Measurements from ENCODE around the gene SCGB3A1.
A peak's percentile ranks its signal among the peaks of the same experiment; 100 is the strongest.

SCGB3A1 gene

DNA sequence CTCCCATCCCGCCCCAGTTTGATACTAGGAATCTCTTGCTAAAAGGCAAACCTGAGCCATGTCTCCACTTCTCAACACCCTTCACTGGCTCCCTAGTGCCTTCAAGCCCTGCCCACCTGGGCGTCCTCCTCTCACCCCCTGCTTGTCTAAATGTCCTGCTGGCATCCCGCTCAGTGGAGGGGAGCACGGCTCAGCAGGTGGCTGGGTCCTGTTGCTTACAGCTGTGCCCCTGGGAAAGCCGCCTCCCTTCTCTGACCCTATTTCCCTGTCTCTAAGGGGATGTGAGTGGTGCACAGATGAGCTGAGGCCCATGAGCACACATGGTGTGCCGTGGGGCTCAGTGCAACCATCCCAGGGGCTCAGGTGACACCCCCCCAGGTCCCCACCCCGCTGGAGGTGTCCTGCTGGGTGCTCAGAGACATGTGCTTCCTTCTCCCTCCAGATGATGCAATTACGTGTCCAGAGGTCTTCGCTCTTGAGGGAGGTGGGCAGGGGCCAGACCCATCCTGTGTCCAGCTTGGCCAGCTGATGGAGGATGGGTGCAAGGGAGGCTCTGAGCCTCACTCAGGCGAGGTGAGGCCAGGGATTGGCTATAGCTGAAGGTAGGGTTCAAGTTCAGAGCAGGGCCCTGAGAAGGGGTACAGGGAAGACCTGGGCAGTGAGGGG is 34.0 kb upstream of the SCGB3A1 start:
- DNase-seq: no peak

DNA sequence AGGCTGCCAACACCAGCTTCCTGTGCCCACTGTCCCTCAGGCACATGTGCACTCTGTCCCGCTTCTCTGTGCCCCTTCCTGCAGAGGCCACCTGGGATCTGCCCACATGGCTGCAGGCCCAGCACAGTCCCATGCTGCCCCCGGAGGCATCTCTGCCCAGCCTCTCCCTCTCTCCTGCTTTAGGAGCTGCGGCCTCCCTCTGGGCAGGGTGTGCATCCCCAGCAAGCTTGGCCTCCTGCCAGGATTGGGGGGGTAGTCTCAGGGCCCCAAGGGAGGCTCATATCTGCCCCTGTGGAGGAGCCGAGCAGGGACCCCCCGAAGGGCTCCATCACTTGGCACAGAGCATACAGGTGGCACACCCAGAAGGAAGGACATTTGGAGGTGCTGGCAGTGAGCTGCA is 33.3 kb upstream of the SCGB3A1 start:
- no peak for DNase-seq

DNA sequence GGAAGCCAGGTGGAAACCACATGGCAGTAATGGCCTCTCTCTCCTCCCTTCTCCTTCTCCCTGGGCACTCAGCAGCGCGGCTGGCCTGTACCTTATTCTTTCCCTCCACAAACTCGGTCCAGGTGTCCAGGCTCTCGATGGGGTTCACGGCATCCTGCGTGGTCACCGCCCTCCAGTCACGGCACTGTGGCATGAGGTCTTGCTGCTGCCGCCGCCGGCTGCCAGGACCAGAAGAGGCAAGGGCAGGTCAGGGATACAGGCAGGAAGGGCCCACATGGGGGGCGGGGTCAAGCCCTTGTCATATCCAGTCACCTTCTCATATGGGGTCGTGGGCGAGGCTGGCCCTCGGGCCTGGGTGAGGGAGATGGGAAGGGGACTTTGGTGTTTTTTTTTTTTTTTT is 32.5 kb upstream of the SCGB3A1 start:
- DNase-seq: no peak

DNA sequence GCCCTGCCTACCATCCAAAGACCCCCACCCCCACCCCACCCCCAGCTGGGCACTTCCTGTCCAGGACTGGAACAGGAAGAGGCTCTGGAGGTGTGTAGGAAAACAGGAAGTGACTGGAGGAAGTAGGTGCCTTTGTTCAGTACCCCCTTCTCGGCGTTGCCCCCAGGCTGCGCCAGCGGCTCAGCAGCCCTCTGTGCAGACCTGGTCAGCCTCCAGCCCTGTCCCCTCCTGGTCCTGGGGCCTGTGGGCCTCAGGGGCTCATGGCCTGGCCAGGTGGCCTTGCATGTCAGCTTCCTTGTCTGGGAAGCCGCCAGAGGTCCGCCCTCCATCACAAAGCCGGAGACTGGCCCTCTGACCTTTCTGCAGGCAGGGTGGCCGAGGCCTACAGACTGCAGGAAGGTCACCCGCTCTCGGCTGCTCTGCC is 32.1 kb upstream of the SCGB3A1 start:
- no peak for DNase-seq

DNA sequence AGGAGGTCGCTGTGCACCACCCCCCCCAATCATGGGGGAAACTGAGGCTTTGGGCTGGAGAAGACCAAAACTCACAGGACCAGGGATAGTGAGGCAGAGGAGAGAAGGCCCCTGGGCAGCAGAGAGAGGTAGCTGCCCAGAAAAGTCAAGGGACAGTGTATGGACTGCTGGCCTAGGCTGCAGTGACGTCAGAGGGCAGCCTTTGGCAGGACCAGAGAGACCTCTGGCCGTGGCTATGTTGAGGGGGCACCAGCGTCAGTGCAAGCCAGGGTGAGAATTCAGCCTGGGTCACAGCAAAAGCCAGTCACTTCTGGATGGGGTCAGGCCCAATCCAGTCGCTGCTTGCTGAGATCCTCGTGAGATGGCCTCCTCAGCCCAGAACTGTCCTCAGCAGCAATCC is 31.6 kb upstream of the SCGB3A1 start:
- DNase-seq: no peak

DNA sequence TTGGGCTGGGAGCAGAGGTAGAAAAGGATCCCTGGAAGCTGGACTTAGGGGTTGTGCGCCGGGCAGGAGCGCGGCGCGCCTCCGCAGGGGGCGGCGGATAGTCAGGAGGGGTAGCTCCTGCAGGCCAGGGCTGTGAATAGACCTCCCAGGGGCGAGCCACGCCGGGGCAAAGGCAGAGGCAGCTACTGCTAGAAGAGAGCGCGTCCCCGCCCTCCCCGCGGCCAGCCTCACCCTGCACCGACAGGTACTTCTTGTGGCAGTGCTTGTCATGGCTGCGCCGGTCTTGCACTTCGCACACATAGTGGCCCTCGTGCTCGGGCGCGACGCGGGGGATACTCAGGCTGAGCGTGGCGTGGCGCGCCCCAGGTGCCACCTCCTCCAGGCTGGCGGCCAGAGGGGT is 30.0 kb upstream of the SCGB3A1 start:
- DNase-seq: no peak

DNA sequence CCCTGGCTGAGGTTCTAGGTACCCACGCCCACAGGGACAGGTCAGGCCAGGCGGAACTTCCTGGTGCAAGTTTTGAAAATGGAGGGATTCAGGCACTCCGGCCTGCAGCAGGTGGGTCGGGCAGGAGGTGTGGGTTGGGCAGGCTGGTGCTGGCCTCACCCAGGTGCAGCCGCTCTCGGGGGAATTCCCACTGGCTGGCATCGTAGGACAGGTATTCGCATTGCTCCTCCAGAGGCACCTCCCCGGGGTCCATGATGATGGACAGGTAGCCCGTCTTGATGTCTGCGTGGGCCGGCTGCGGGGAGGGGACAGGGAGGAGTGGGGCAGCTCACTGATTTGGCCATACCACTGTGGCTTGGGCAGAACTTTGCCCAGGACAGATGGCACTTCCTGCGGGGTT is 28.7 kb upstream of the SCGB3A1 start:
- DNase-seq: no peak

DNA sequence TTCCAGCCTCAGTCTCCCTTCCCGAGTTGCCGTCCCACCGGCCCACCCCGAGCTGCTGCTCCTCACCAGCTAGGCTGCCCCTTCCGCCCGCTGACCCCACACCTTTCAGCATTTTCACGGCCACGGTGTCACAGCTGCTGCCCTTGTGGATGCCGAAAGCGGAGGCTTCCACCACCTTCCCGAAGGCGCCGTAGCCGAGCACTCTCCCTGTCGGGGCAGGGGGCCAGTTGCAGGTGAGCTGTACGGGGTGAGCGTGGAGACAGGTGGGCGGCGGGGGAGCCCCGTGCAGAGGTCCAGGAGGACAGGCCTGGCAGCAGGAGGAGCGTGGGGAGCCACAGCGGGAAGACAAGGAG is 28.2 kb upstream of the SCGB3A1 start:
- no peak for DNase-seq

DNA sequence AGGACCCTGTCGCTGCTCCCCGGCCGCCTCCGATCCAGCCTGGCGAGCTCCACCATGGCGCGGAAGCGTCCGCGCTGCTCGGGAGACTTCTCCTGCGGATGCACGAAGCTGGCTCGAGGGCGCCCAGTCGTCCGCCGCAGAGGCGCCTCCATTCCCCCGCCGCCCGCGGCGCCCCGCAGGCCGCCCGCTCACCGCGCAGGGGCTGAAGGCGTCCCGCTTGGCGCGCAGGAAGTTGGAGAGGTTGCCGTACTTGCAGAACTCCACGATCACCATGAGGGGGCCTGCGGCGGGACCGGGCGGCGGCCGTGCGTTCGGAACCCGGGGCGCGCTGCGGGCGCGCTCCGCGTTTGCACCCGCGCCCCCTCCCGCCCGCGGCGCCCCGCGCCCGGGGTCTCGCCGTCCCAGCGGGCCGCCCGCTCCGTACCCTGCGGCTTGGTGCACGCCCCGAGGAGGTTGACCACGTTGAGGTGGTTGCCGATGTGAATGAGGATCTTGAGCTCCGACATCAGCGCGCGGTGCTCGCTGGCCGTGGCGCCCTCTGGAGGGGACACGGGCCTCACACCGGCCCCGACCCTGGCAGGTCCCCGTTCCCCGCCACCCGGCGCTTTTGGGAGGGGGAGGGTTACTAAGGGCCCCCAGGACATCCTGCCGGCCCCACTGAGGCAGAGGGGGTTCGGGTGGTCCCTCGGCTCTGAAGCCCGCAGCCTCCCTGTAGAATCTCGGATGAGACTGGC is 27.7 kb upstream of the SCGB3A1 start:
- peak; percentile 23 to 40 for DNase-seq

DNA sequence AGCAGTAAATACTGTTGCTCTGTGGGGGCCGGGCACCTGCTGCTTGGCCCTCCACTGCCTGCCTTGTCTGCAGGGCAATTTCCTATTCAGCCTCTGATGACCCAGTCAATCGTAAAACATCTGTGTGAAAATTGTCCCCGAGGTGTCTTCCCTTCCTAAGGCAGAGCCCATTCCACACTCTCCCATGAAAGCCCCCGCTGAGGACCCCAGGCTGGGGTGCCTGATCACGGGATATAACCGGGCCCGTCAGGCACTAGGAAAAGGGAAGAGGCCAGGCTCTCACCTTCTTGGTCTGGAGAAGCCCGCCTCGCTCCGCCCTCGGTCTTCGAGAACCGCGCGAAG is 27.2 kb upstream of the SCGB3A1 start:
- DNase-seq: no peak

DNA sequence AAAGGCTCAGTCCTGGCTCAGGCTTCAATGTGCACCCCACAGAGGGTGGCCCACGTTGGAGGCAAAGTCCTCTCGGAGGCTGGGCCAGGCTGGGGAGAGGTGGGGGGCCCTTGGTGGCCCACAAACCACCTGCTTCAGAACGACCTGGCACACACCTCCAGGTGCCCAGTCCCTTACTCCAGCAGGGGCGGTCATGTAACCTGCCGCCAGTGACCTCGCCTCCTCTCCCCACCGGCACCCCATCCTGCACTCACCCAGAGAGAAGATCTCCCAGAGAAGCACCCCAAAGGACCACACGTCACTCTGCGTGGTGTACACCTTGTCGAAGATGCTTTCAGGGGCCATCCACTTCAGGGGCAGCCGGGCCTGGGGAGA is 22.5 kb upstream of the SCGB3A1 start:
- no peak for DNase-seq

DNA sequence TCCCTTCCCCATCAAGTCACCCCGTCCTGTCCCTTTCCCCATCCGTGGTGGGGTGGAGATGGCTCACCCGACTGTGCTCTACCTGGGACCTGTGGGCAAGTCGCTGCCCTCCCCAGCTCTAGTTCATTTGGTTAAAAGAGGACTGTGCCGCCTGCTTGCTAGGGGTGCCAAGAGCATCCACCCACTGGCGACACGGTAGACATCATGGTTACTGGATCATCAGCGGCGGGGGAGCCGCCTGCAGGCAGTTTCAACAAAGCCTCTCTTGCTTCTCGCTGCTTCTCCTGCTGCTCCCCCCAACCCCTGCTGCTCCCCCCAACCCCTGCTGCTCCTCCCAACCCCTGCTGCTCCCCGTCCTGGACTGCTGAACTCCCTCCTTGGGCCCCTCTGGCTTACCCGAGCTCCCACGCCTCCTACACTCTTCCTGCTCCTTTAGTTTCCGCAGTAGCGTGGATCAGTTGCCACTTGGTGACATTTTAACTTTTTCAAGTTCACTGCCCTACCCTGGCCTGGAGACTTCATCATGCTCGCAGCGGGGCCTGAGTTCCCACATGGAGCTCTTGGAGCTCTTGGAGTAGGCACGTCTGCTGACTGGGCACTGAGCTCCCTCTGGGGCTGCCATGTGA is 22.0 kb upstream of the SCGB3A1 start:
- no peak for DNase-seq

DNA sequence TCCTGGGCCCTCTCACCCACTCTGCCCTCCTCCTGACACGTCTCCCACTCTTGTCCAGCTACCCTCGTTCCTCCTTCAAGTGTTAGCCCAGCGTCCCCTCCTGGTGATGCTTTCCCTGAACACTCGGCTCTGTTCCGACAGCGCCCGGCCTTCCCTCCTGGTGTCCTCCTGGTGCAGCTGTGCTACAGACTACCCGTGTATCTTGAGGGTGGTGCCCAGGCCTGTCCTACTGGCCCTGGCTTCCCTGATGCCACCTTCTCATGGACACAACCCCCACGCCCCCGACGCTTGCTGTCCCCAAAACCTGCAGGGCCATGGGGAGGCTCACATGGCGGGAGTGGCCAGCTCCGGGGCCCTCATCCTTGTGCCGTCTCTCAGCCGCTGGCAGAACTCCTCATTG is 21.4 kb upstream of the SCGB3A1 start:
- no peak for DNase-seq

DNA sequence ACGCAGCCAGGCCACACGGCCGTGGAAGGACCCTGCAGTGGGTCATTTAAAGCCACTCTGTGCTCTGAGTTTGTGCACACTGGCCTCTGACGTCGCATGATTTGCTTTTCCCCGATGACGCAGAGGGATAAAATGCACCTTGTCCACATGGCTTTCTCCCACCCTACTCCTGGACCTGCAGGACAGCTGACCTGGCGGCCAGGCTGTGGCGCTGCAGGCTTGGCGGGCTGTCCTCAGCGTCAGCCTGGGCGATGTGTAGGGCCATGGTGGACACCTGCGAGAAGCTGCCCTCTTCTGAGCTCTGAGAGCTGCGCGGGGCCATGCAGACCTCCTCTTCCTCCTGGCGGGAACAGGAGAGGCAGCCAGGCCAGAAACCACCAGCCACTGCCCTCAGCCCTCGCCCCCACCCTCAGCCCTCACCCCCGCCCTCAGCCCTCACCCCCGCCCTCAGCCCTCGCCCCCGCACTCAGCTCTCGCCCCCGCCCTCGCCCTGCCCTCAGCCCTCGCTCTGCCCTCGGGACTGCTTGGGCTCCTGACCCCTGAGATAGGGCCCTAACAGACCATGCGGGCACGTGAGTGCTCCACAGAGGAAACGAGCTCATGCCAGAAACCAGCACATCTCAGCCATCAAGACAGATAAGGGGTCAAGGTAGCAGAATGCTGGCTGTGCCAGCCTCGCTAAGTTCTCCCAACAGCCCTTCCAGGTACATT is 20.0 kb upstream of the SCGB3A1 start:
- no peak for DNase-seq

DNA sequence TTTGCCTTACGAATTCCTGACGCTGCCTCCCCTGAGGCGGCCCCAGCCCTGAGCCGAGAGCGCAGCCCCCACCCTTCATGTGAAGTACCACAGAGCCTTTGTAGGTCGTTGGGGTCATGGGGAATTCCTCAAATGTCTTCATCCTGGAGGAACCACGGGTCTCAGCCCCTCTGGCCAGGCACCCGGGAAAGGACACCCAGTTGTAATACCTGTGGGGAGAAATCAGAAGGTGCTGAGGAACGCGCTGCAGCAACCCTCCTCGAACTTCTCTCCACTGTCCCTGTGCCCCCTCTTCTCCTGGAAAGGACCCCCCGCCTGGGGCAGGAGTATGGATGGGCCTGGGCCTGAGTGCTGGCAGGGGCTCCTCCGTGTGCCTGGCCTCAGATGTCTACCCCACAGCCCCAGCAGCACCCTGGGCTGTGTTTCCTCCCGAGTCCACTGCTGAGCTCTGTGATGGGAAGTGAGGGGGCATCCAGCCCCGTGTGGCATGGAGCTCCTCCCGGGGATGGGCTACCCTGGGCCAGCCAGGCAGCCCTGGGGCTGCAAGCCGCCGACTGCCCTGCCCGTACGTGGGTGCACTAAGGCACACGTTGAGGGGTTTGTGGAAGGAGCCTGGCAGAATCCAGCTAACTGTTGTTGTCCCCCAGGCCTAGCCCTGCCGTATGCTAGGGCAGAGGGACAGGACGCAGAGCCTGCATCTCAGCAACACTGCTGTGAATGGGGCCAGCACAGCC is 18.7 kb upstream of the SCGB3A1 start:
- DNase-seq: no peak

DNA sequence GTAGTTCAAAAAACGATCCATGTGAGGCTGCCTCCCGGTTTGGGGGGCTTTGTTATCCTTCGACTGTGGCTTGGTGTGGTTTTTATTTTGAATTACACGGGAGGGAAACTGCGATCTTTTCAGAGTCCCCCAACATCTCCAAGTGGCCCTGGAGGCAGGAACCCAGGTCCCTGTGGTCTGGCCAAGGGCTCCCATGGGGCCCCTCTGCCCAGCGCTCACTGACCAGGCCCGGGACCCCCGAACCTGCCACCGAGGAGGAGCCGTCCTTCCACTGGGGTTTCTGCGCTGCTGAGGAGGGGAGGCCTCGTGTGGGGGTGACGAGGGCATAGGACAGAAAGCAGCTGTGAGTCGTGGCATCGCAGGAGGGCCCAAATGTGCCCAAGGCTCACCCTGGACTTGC is 18.1 kb upstream of the SCGB3A1 start:
- no peak for DNase-seq

DNA sequence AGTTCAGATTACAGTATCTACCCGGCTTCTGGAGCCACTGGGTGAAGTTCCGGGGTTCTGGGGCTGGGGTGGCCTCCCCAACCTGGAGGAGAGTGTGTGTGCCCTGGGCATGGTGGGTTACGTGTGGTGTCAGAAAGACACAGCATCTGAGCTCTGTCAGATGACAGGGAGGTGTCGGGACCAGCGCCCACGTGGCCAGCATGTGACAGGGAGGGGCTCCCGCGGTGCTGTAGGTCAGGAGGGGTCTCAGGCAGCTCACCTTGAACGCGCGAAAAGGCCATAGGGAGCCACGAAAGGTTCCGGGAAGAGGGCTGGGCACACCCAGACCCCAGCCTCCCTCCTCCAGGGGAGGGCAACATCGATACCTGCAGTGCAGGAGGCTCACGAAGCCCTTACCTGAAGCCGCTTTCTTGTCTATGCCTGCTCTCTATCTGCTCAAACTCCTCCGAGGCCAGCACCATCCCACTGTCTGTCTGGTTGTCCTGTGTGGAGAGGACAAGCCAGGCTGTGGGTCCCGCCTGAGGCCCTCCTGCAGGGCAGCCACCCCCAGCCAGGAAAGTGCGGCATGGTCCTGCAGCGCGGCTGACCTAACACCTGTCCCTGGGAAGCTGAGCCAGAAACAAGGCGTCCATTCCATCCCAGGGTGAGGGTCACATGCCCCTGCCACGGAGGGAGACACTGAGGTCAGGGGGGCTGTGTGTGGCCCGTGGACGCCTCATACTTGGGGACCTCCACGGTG is 17.4 kb upstream of the SCGB3A1 start:
- no peak for DNase-seq

DNA sequence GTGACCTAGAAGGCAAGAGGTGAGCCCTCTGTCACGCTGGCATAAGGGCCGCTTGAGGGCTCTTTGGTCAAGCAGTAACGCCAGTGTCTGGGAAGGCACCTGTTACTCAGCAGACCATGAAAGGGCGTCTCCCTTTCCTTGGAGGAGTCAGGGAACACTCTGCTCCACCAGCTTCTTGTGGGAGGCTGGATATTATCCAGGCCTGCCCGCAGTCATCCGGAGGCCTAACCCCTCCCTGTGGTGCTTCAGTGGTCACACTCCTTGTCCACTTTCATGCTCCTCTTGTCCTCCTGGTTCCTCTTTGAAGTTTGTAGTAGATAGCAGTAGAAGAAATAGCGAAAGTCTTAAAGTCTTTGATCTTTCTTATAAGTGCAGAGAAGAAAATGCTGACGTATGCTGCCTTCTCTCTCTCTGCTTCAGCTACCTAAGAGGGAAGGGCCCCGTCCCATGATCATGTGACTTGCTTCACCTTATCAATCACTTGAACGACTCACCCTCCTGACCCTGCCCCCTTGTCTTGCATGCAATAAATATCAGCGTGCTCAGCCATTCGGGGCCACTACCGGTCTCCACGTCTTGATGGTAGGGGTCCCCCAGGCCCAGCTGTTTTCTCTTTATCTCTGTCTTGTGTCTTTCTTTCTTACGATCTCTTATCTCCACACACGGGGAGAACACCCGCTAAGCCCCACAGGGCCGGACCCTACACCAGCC is 16.7 kb upstream of the SCGB3A1 start:
- no peak for DNase-seq

DNA sequence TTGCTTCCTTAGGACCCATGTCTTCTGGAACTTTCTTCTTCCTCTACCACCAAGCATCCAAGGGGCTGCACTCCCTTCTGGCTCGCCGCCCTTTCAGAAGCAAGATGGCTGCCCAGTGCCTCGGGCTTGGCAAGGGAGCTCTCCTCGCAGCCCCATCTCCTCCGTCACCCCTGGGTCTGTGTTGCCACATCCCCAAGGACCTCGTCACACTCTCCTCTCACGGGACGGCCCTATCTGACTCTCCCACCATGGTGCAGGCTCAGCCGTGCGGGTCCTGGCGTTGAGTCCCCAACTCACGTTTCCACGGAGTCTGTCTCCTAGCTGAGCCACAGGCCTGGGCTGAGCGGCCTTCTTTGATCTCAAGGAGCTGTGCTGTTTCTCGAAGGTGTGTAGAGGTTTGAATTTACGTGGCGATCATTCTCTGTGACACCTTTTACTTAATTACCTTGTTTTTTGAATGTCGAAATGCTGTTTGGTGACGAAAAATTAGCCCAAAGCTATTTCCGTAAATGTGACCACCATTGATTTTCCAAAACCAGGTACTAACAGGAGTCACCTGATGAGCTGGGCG is 15.0 kb upstream of the SCGB3A1 start:
- no peak for DNase-seq

DNA sequence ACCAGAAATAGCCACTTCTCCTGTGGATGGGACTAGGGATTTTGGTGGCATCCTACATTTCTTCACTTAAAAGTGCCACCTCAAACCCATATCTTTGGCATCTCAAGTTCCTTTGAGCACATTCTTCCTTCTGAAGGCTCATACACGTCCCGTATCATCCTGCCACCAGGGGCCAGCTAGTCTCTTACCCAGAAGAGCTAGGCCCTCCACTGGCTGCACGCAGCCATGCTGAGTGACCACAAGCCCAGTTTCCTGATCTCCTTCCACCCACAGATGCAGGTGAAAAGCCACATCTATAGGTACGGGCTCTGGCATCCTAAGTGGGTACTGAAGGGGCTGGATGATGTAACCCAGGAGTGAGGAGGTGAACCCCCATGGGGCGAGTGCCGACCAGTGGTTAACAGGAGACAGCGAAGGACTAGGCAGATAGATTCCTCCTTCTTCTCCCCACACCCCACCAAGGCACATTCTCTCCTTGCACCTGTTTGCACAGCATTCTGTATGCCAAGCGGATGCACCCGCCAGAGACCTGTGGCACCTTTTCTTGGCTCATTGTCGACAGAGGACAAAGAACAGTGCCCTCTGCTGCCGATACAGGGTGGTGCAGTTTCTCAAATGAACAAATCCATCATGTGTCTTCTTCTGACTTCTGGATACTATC is 14.4 kb upstream of the SCGB3A1 start:
- peak; percentile 33 to 63 for DNase-seq

DNA sequence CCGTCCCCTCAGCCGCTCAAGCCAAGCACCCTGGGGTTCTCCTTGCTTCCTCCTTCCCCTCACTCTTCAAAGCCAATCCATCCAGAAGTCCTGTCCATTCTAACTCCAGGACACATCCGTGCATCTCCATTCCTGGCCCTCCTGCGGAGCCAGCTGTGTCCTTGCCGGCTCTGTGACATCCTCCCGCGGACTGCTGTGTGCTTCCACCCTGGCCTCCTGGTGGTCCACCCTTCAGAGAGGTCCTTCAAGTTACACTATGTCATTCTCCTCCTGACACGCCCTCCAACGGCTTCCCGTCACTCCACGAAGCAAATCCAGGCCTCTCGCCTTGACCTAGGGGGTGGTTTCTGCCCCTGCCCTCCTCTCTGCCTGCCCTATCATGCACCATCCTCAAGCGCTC is 13.0 kb upstream of the SCGB3A1 start:
- DNase-seq: no peak

Measured in stimulated activated CD4-positive, alpha-beta T cell treated with anti-CD3 and anti-CD28 coated beads, Interleukin-4, amount 100 ng/mL, for 4 hours (primary cell).